Activated CD8-positive, alpha-beta memory T cell treated with anti-CD3 and anti-CD28 coated beads, Interleukin-2, amount 10 ng/mL, durations not matched to agents 7 days and 5 days (primary cell): Measurements from ENCODE around the gene CCDC107. TPM values are rescaled to one million over a fixed set of nuclear protein-coding genes. Genes with fewer than 3 reads are reported as not detected.
A peak's percentile ranks its signal among the peaks of the same experiment; 100 is the strongest.

ENCODE experiments used
- ATAC-seq: fragments of 150-1000 bp; cut with Tn5 transposase; one replicate; pipeline ENCODE4 v1.10.0; 2021; ENCODE audit warnings: moderate library complexity
- CTCF ChIA-PET: fragments of 350-600 bp; sonication (Branson Sonifier 250); formaldehyde crosslinking; loops from one replicate; lab custom pipeline; 2021; ENCODE audit warnings: antibody characterized with exemption; lab: Charles Lee
- DNase-seq: peaks from one replicate; pipeline ENCODE4 v3.0.0-alpha.2; 2020
- H3K27ac Mint-ChIP-seq: one replicate; pipeline ENCODE4 v1.8.0; 2021; ENCODE audit warnings: mild to moderate bottlenecking, mixed read lengths
- H3K27me3 Mint-ChIP-seq: one replicate; pipeline ENCODE4 v1.8.0; 2021; ENCODE audit warnings: mixed read lengths
- H3K36me3 Mint-ChIP-seq: one replicate; pipeline ENCODE4 v1.8.0; 2021; ENCODE audit warnings: mild to moderate bottlenecking, mixed read lengths
- H3K4me1 Mint-ChIP-seq: one replicate; pipeline ENCODE4 v1.8.0; 2021; ENCODE audit warnings: mixed read lengths
- H3K4me3 Mint-ChIP-seq: one replicate; pipeline ENCODE4 v1.8.0; 2021; ENCODE audit warnings: mild to moderate bottlenecking, moderate library complexity, mixed read lengths
- H3K9me3 Mint-ChIP-seq: one replicate; pipeline ENCODE4 v1.8.0; 2022; ENCODE audit warnings: low read depth, mixed read lengths
- total RNA-seq, 2 experiments: library from RNA; stranded (reverse); gene quantifications; one replicate each; pipeline ENCODE4 v1.2.3, GENCODE V29; 2021

CCDC107 gene
- total RNA-seq, 2 experiments from 2014 or later, result 28.7 to 29.4 TPM

- CTCF ChIA-PET, result interaction anchor here (1.2 to 14.2 kb wide), 3 partner anchors 20 to 64 kb away, joined by 4 to 208 read pairs (median 58); partner anchors contain the start of gene SIT1
- Mint-ChIP-seq H3K36me3 (peaks cover 6% of the 10 kb centered on the region), H3K27ac (no peak overlapping the region), H3K4me3 (no peak overlapping the region), H3K4me1 (peaks cover 31% of the 10 kb centered on the region), H3K27me3 (no peaks in the 10 kb centered on the region), H3K9me3 (no peaks in the 10 kb centered on the region)
- ATAC-seq, result no peak
- no peak for DNase-seq
These were observed 9.8 kb downstream of the CCDC107 start for GRCh38 chr9:35667939-35668338.

- no peak for DNase-seq
- Mint-ChIP-seq H3K4me1 (peaks cover 18% of the 10 kb centered on the region), H3K36me3 (peaks cover 3% of the 10 kb centered on the region), H3K9me3 (no peaks in the 10 kb centered on the region), H3K4me3 (no peak overlapping the region), H3K27me3 (peaks cover 10% of the 10 kb centered on the region), H3K27ac (no peak overlapping the region)
- no peak for ATAC-seq
- CTCF ChIA-PET, result interaction anchor here (0.7 to 3.5 kb wide), 4 partner anchors 11 to 66 kb away, joined by 3 to 13 read pairs (median 8); partner anchors contain the start of genes CCDC107 and RMRP
These were observed 11.4 kb downstream of the CCDC107 start for GRCh38 chr9:35669331-35670145.

- DNase-seq, result no peak
- Mint-ChIP-seq H3K4me1 (peaks cover 9% of the 10 kb centered on the region), H3K27ac (no peak within 1 kb of the TSS), H3K9me3 (no peaks in the 10 kb centered on the region), H3K4me3 (peak within 1 kb of the TSS; percentile 1), H3K36me3 (peaks cover 3% of the 10 kb centered on the region), H3K27me3 (peaks cover 27% of the 10 kb centered on the region)
- ATAC-seq, result no peak
- CTCF ChIA-PET, result interaction anchor here (1.4 kb wide), 1 partner anchor 23 kb away, joined by 8 read pairs; no protein-coding TSS in a partner anchor
These were observed 15.3 kb downstream of the CCDC107 start, which contains the start of gene CA9 for GRCh38 chr9:35673132-35674024. Gene CA9 (plus strand): TSS chr9:35673928. CDS start chr9:35673960, 32 bp downstream.

- Mint-ChIP-seq H3K9me3 (no peaks in the 10 kb centered on the region), H3K36me3 (peaks cover 3% of the 10 kb centered on the region), H3K27ac (no peak overlapping the region), H3K27me3 (peaks cover 27% of the 10 kb centered on the region), H3K4me3 (peak overlapping the region; percentile 1), H3K4me1 (peaks cover 9% of the 10 kb centered on the region)
- CTCF ChIA-PET, result interaction anchor here (1.4 to 2.5 kb wide), 2 partner anchors 22 kb away, joined by 8 to 13 read pairs; no protein-coding TSS in a partner anchor
- no peak for DNase-seq
- ATAC-seq, result no peak
These were observed 15.9 kb downstream of the CCDC107 start for GRCh38 chr9:35674025-35674361.

- CTCF ChIA-PET, result interaction anchor here (1.2 to 2.5 kb wide), 3 partner anchors 17 to 52 kb away, joined by 3 to 13 read pairs (median 4); partner anchors contain the start of genes CCDC107 and RMRP
- Mint-ChIP-seq H3K27ac (no peak overlapping the region), H3K9me3 (no peaks in the 10 kb centered on the region), H3K4me3 (no peak overlapping the region), H3K27me3 (peaks cover 27% of the 10 kb centered on the region), H3K4me1 (peaks cover 9% of the 10 kb centered on the region), H3K36me3 (peaks cover 3% of the 10 kb centered on the region)
- ATAC-seq (no peak), DNase-seq (no peak)
These were observed 17.1 kb downstream of the CCDC107 start for GRCh38 chr9:35675204-35675603.

GRCh38 chr9:35675732-35676392, 17.8 kb downstream of the CCDC107 start:
- CTCF ChIA-PET, result interaction anchor here (0.9 to 2.5 kb wide), 8 partner anchors 12 to 65 kb away, joined by 3 to 13 read pairs (median 4); partner anchors contain the start of genes CCDC107 and RMRP
- Mint-ChIP-seq H3K4me3 (peak overlapping the region; percentile 43), H3K36me3 (peaks cover 3% of the 10 kb centered on the region), H3K27ac (no peak overlapping the region), H3K4me1 (peaks cover 9% of the 10 kb centered on the region), H3K27me3 (peaks cover 27% of the 10 kb centered on the region), H3K9me3 (no peaks in the 10 kb centered on the region)
- DNase-seq (peak; percentile 50), ATAC-seq (peak; percentile 70)

GRCh38 chr9:35679091-35679490, 21.0 kb downstream of the CCDC107 start:
- DNase-seq (no peak), ATAC-seq (no peak)
- Mint-ChIP-seq H3K36me3 (peaks cover 3% of the 10 kb centered on the region), H3K27me3 (peaks cover 21% of the 10 kb centered on the region), H3K4me3 (no peak overlapping the region), H3K4me1 (peaks cover 9% of the 10 kb centered on the region), H3K27ac (no peak overlapping the region), H3K9me3 (no peaks in the 10 kb centered on the region)
- CTCF ChIA-PET, result interaction anchor here (1.8 to 2.0 kb wide), 2 partner anchors 9 to 17 kb away, joined by 4 to 10 read pairs; no protein-coding TSS in a partner anchor

GRCh38 chr9:35679766-35680330, 21.8 kb downstream of the CCDC107 start:
- no peak overlapping the region for H3K27ac Mint-ChIP-seq

GRCh38 chr9:35680331-35681105, 22.4 kb downstream of the CCDC107 start:
- CTCF ChIA-PET, result interaction anchor here (0.8 to 2.0 kb wide), 3 partner anchors 16 to 69 kb away, joined by 4 to 10 read pairs (median 5); no protein-coding TSS in a partner anchor
- no peak for DNase-seq
- no peak overlapping the region for H3K27ac Mint-ChIP-seq

More at GRCh38 chr9:35679766-35680330, 21.8 kb downstream of the CCDC107 start:
- H3K9me3 Mint-ChIP-seq, result no peaks in the 10 kb centered on the region
- no peaks in the 10 kb centered on the region for H3K36me3 Mint-ChIP-seq
- peaks cover 5% of the 10 kb centered on the region for H3K4me1 Mint-ChIP-seq
- DNase-seq (no peak), ATAC-seq (no peak)
- no peak overlapping the region for H3K4me3 Mint-ChIP-seq
- CTCF ChIA-PET, result interaction anchor here (0.8 to 2.0 kb wide), 3 partner anchors 16 to 68 kb away, joined by 4 to 10 read pairs (median 5); no protein-coding TSS in a partner anchor
- peaks cover 13% of the 10 kb centered on the region for H3K27me3 Mint-ChIP-seq

GRCh38 chr9:35681341-35682002, 23.4 kb downstream of the CCDC107 start:
- Mint-ChIP-seq H3K4me3 (no peak overlapping the region), H3K4me1 (peaks cover under 1% of the 10 kb centered on the region), H3K36me3 (no peaks in the 10 kb centered on the region), H3K27ac (no peak overlapping the region), H3K27me3 (peaks cover 4% of the 10 kb centered on the region), H3K9me3 (no peaks in the 10 kb centered on the region)
- ATAC-seq, result no peak
- no peak for DNase-seq
- CTCF ChIA-PET, result interaction anchor here (2.0 kb wide), 1 partner anchor 15 kb away, joined by 10 read pairs; no protein-coding TSS in a partner anchor

More at GRCh38 chr9:35680331-35681105, 22.4 kb downstream of the CCDC107 start:
- peaks cover 4% of the 10 kb centered on the region for H3K4me1 Mint-ChIP-seq
- H3K27me3 Mint-ChIP-seq, result peaks cover 10% of the 10 kb centered on the region
- H3K9me3 Mint-ChIP-seq, result no peaks in the 10 kb centered on the region
- no peak for ATAC-seq
- no peaks in the 10 kb centered on the region for H3K36me3 Mint-ChIP-seq
- H3K4me3 Mint-ChIP-seq, result no peak overlapping the region

GRCh38 chr9:35682051-35682450, 24.0 kb downstream of the CCDC107 start:
- Mint-ChIP-seq H3K27me3 (peaks cover under 1% of the 10 kb centered on the region), H3K9me3 (no peaks in the 10 kb centered on the region), H3K4me1 (no peaks in the 10 kb centered on the region), H3K27ac (no peak overlapping the region), H3K36me3 (no peaks in the 10 kb centered on the region), H3K4me3 (no peak overlapping the region)
- DNase-seq (no peak), ATAC-seq (no peak)
- CTCF ChIA-PET, result no interaction called here
